ENCODE results near the gene CCNA1. TPM values are rescaled to one million over a fixed set of nuclear protein-coding genes. Genes with fewer than 3 reads are reported as not detected.

The CCNA1 gene
- total RNA-seq, 1 experiment from 2014 or later, result 45.0 TPM

- no peak for DNase-seq (ENCODE audit: unreplicated experiment)
- no TSS peak for BruUV-seq (replicated peaks)
- no peaks in the 10 kb centered on the region for H3K27me3 Mint-ChIP-seq (ENCODE audit: insufficient read depth, unreplicated experiment)
- H3K27ac Mint-ChIP-seq (ENCODE audit: low read depth, unreplicated experiment), result no peak overlapping the region
- intact Hi-C loops (cut with micrococcal nuclease), result no loop called here
- H3K4me1 Mint-ChIP-seq (ENCODE audit: insufficient read depth, unreplicated experiment), result no peaks in the 10 kb centered on the region
- no peaks in the 10 kb centered on the region for H3K9me3 Mint-ChIP-seq (ENCODE audit: unreplicated experiment)
- no peaks in the 10 kb centered on the region for H3K36me3 Mint-ChIP-seq (ENCODE audit: insufficient read depth, unreplicated experiment)
- TF ChIP-seq CTCF (IDR thresholded peaks at IDR 0.05; ENCODE audit: unreplicated experiment), result no peak
- ChIA-PET CTCF (no interaction called here), POLR2A (no interaction called here)
- H3K4me3 Mint-ChIP-seq (ENCODE audit: unreplicated experiment), result no peak overlapping the region
Measured at GRCh38 chr13:36412736-36413135, 19.6 kb upstream of the CCNA1 start.

- Mint-ChIP-seq H3K4me3 (ENCODE audit: unreplicated experiment) (no peak overlapping the region), H3K4me1 (ENCODE audit: insufficient read depth, unreplicated experiment) (peaks cover 4% of the 10 kb centered on the region), H3K9me3 (ENCODE audit: unreplicated experiment) (no peaks in the 10 kb centered on the region), H3K36me3 (ENCODE audit: insufficient read depth, unreplicated experiment) (no peaks in the 10 kb centered on the region), H3K27ac (ENCODE audit: low read depth, unreplicated experiment) (no peak overlapping the region), H3K27me3 (ENCODE audit: insufficient read depth, unreplicated experiment) (no peaks in the 10 kb centered on the region)
- no peak for TF ChIP-seq CTCF (IDR thresholded peaks at IDR 0.05; ENCODE audit: unreplicated experiment)
- no peak for DNase-seq (ENCODE audit: unreplicated experiment)
- BruUV-seq (replicated peaks), result no TSS peak
- CTCF ChIA-PET, result no interaction called here
- POLR2A ChIA-PET, result no interaction called here
- intact Hi-C loops (cut with micrococcal nuclease), result no loop called here
Measured at GRCh38 chr13:36413161-36413560, 19.1 kb upstream of the CCNA1 start.

GRCh38 chr13:36414461-36414860, 17.8 kb upstream of the CCNA1 start:
- CTCF ChIA-PET, result interaction anchor here (0.9 to 1.2 kb wide), 2 partner anchors 322 to 415 kb away, joined by 3 to 5 read pairs; no protein-coding TSS in a partner anchor
- POLR2A ChIA-PET, result no interaction called here
- Mint-ChIP-seq H3K9me3 (ENCODE audit: unreplicated experiment) (no peaks in the 10 kb centered on the region), H3K36me3 (ENCODE audit: insufficient read depth, unreplicated experiment) (no peaks in the 10 kb centered on the region), H3K4me3 (ENCODE audit: unreplicated experiment) (no peak overlapping the region), H3K27ac (ENCODE audit: low read depth, unreplicated experiment) (no peak overlapping the region), H3K27me3 (ENCODE audit: insufficient read depth, unreplicated experiment) (no peaks in the 10 kb centered on the region), H3K4me1 (ENCODE audit: insufficient read depth, unreplicated experiment) (peaks cover 7% of the 10 kb centered on the region)
- no TSS peak for BruUV-seq (replicated peaks)
- no peak for DNase-seq (ENCODE audit: unreplicated experiment)
- intact Hi-C loops (cut with micrococcal nuclease), result no loop called here
- no peak for TF ChIP-seq CTCF (IDR thresholded peaks at IDR 0.05; ENCODE audit: unreplicated experiment)

- intact Hi-C loops (cut with micrococcal nuclease), result loop anchor here (5.0 kb wide), 1 partner anchor 70 kb away; the partner anchor contains the start of gene SPART
- POLR2A ChIA-PET, result interaction anchor here (0.6 to 2.0 kb wide), 5 partner anchors 11 to 562 kb away, joined by 3 to 9 read pairs (median 4); no protein-coding TSS in a partner anchor
- DNase-seq (ENCODE audit: unreplicated experiment), result no peak
- Mint-ChIP-seq H3K27me3 (ENCODE audit: insufficient read depth, unreplicated experiment) (no peaks in the 10 kb centered on the region), H3K36me3 (ENCODE audit: insufficient read depth, unreplicated experiment) (no peaks in the 10 kb centered on the region), H3K4me1 (ENCODE audit: insufficient read depth, unreplicated experiment) (peaks cover 21% of the 10 kb centered on the region), H3K9me3 (ENCODE audit: unreplicated experiment) (no peaks in the 10 kb centered on the region), H3K27ac (ENCODE audit: low read depth, unreplicated experiment) (no peak overlapping the region), H3K4me3 (ENCODE audit: unreplicated experiment) (no peak overlapping the region)
- CTCF ChIA-PET, result interaction anchor here (1.0 to 5.1 kb wide), 7 partner anchors 21 to 438 kb away, joined by 3 to 63 read pairs (median 5); partner anchors contain the start of gene SPART
- no peak for TF ChIP-seq CTCF (IDR thresholded peaks at IDR 0.05; ENCODE audit: unreplicated experiment)
- BruUV-seq (replicated peaks), result no TSS peak
Measured at GRCh38 chr13:36417331-36417730, 15.0 kb upstream of the CCNA1 start.
